HCT116 (cell line): ENCODE measurements around the gene NRBF2. TPM values are rescaled to one million over a fixed set of nuclear protein-coding genes. Genes with fewer than 3 reads are reported as not detected.

ENCODE experiments used
- ATAC-seq: fragments of 200-7000 bp; cut with Tn5 transposase; 2 replicates; pipeline ENCODE4 v1.9.1; 2020; ENCODE audit warnings: mild to moderate bottlenecking, moderate library complexity
- BruUV-seq: library from RNA; stranded (reverse); fragments of 400-500 nt; replicated peaks from 2 replicates; lab custom pipeline; 2021; lab: Mats Ljungman, UMichigan
- CTCF ChIA-PET: fragments of 300-600 bp; sonication (Branson Sonifier 250); formaldehyde crosslinking; loops from one replicate; lab custom pipeline; 2021; ENCODE audit warnings: antibody characterized with exemption; lab: Charles Lee
- POLR2A ChIA-PET: fragments of 300-600, 350-600 bp; sonication (Branson Sonifier 250); formaldehyde crosslinking; loops from one replicate; lab custom pipeline; 2021; ENCODE audit warnings: antibody characterized with exemption; lab: Charles Lee
- RAD21 ChIA-PET, 2 experiments: fragments of 300-600 bp; sonication (Branson Sonifier 250); formaldehyde crosslinking; loops; one replicate each; lab custom pipeline; 2023; ENCODE audit warnings: low total read pairs in 2 of 2; ENCODE audit not compliant: uncharacterized antibody in 2 of 2, unreplicated experiment in 2 of 2, low non-redundant PET in 1 of 2; lab: Charles Lee
- DNase-seq: peaks from one replicate; pipeline ENCODE4 v3.0.0-alpha.2; 2010; ENCODE audit warnings: low read depth, low spot score
- H2AFZ ChIP-seq: fragments of 200-600 bp; shearing (Covaris generic), sonication (generic); 2 replicates; pipeline ENCODE4 v1.6.1; 2017; ENCODE audit warnings: low read depth, mixed run types, mixed read lengths, antibody characterized with exemption, low read length; ENCODE audit not compliant: poor library complexity, severe bottlenecking
- H3K27ac ChIP-seq: 2 replicates; pipeline ENCODE4 v1.5.1; 2012; ENCODE audit warnings: low read depth, low read length
- H3K27me3 ChIP-seq: fragments of 200-600 bp; sonication (generic); 2 replicates; pipeline ENCODE4 v1.6.1; 2016; ENCODE audit warnings: mixed run types, low read length, mixed read lengths; ENCODE audit not compliant: insufficient read depth
- H3K36me3 ChIP-seq, 2 experiments: fragments of 200-500 bp in 1 of 2; fragments of 200-600 bp in 1 of 2; sonication (Bioruptor generic) in 1 of 2; sonication (generic) in 1 of 2; 2 replicates each; pipeline versions ENCODE4 v1.5.1 to v1.6.1; 2014 to 2016; ENCODE audit warnings: low read length in 2 of 2, inconsistent platforms in 1 of 2, mixed read lengths in 1 of 2, mixed run types in 1 of 2; ENCODE audit not compliant: insufficient read depth in 2 of 2, control insufficient read depth in 1 of 2
- H3K4me1 ChIP-seq, 2 experiments: fragments of 200-600 bp in 1 of 2; sonication (generic) in 1 of 2; 2 replicates each; pipeline versions ENCODE4 v1.5.1 to v1.6.1; 2012 to 2017; ENCODE audit warnings: low read length in 2 of 2, inconsistent platforms in 1 of 2, mild to moderate bottlenecking in 1 of 2, mixed read lengths in 1 of 2, mixed run types in 1 of 2, moderate library complexity in 1 of 2; ENCODE audit not compliant: insufficient read depth in 2 of 2, control insufficient read depth in 1 of 2
- H3K4me2 ChIP-seq: fragments of 200-600 bp; sonication (generic); 2 replicates; pipeline ENCODE4 v1.6.1; 2017; ENCODE audit warnings: mixed run types, low read length, mixed read lengths
- H3K4me3 ChIP-seq, 2 experiments: fragments of 200-600 bp in 1 of 2; sonication (generic) in 1 of 2; replicated peaks in 1 of 2; 2 replicates each; pipeline ENCODE4 v1.5.1; 2011 to 2016; ENCODE audit warnings: low read length in 2 of 2, control low read depth in 1 of 2, low read depth in 1 of 2, mild to moderate bottlenecking in 1 of 2, mixed read lengths in 1 of 2, mixed run types in 1 of 2
- H3K79me2 ChIP-seq: fragments of 200-600 bp; sonication (generic); 2 replicates; pipeline ENCODE4 v1.6.1; 2017; ENCODE audit warnings: mild to moderate bottlenecking, mixed run types, low read length, moderate library complexity, mixed read lengths; ENCODE audit not compliant: insufficient read depth
- H3K9ac ChIP-seq: fragments of 200-600 bp; sonication (generic); 2 replicates; pipeline ENCODE4 v1.6.1; 2016; ENCODE audit warnings: low read length, mixed read lengths
- H3K9me2 ChIP-seq: fragments of 200-600 bp; sonication (generic), shearing (Covaris generic); 2 replicates; pipeline ENCODE4 v1.6.1; 2017; ENCODE audit warnings: mixed run types, mild to moderate bottlenecking, moderate library complexity; ENCODE audit not compliant: insufficient read depth
- H3K9me3 ChIP-seq, 2 experiments: fragments of 200-500 bp in 1 of 2; fragments of 200-600 bp in 1 of 2; sonication (Bioruptor generic) in 1 of 2; sonication (generic) in 1 of 2; 2 replicates each; pipeline ENCODE4 v1.6.1; 2014 to 2017; ENCODE audit warnings: low read length in 2 of 2, mixed read lengths in 2 of 2, inconsistent platforms in 1 of 2, low read depth in 1 of 2, mild to moderate bottlenecking in 1 of 2, mixed run types in 1 of 2, moderate library complexity in 1 of 2; ENCODE audit not compliant: control insufficient read depth in 1 of 2, insufficient read depth in 1 of 2
- H4K20me1 ChIP-seq: fragments of 200-600 bp; sonication (generic), shearing (Covaris generic); 2 replicates; pipeline ENCODE4 v1.6.1; 2017; ENCODE audit warnings: mixed run types, mild to moderate bottlenecking, moderate library complexity; ENCODE audit not compliant: insufficient read depth
- ELF1 ChIP-seq: IDR thresholded peaks from 2 replicates; pipeline ENCODE4 v1.6.1; 2012; ENCODE audit warnings: low read depth, borderline replicate concordance
- EZH2 ChIP-seq: fragments of 200-600 bp; sonication (generic); IDR thresholded peaks from 2 replicates; pipeline ENCODE4 v1.6.1; 2017; ENCODE audit warnings: antibody characterized with exemption, mixed run types
- POLR2AphosphoS5 ChIP-seq: IDR thresholded peaks from 2 replicates; pipeline ENCODE4 v1.6.1; 2011; ENCODE audit warnings: mild to moderate bottlenecking, low read depth, low read length, moderate library complexity
- RAD21 ChIP-seq: IDR thresholded peaks from 2 replicates; pipeline ENCODE4 v1.6.1; 2012; ENCODE audit warnings: low read depth, mild to moderate bottlenecking
- SIN3A ChIP-seq: IDR thresholded peaks from 2 replicates; pipeline ENCODE4 v1.6.1; 2012; ENCODE audit warnings: low read depth
- SP1 ChIP-seq: IDR thresholded peaks from 2 replicates; pipeline ENCODE4 v1.6.1; 2012; ENCODE audit warnings: low read depth
- YY1 ChIP-seq: IDR thresholded peaks from 2 replicates; pipeline ENCODE4 v1.6.1; 2011; ENCODE audit warnings: low read length, low read depth, moderate library complexity, mild to moderate bottlenecking; ENCODE audit not compliant: insufficient replicate concordance; ENCODE audit errors: extremely low read depth
- intact Hi-C: fragments of 100-400 bp; cut with micrococcal nuclease; formaldehyde crosslinking; loops from 2 replicates; pipeline ENCODE4 v1.10.0; 2022
- total RNA-seq: library from RNA; stranded (reverse); gene quantifications from one replicate; pipeline ENCODE4 v1.2.1, GENCODE V29; 2021; ENCODE audit not compliant: unreplicated experiment
- TF ChIP-seq, protein P1 (sequence below): IDR thresholded peaks from 2 replicates; pipeline ENCODE4 v1.6.1; 2012
- TF ChIP-seq, protein P2 (sequence below), 3 experiments: fragments of 200-600 bp in 1 of 3; sonication (generic) in 1 of 3; IDR thresholded peaks in 2 of 3; conservative IDR thresholded peaks in 1 of 3; 2 replicates each; pipeline ENCODE4 v1.5.1; 2012 to 2017; ENCODE audit warnings: low read depth in 2 of 3, low read length in 2 of 3, antibody characterized with exemption in 1 of 3, borderline replicate concordance in 1 of 3, control low read depth in 1 of 3, mild to moderate bottlenecking in 1 of 3, mixed read lengths in 1 of 3, mixed run types in 1 of 3, moderate library complexity in 1 of 3; ENCODE audit not compliant: insufficient read depth in 1 of 3

Gene NRBF2
- total RNA-seq, 1 experiment from 2014 or later, result 20.2 TPM

- DNase-seq (peak; percentile 85), ATAC-seq (peak; percentile 90)
- RAD21 ChIA-PET, result interaction anchor here (0.6 to 2.1 kb wide), 7 partner anchors 19 to 610 kb away, joined by 3 to 8 read pairs (median 3); no protein-coding TSS in a partner anchor
- Histone ChIP-seq H4K20me1 (no peaks in the 10 kb centered on the region), H2AFZ (no peak overlapping the region), H3K9me2 (no peaks in the 10 kb centered on the region), H3K4me3 (no peak overlapping the region), H3K27me3 (no peaks in the 10 kb centered on the region), H3K79me2 (peaks cover 4% of the 10 kb centered on the region; the same call in 1 of the 2 replicates), H3K9me3 (no peaks in the 10 kb centered on the region), H3K9ac (no peak overlapping the region), H3K27ac (no peak overlapping the region), H3K4me1 (no peaks in the 10 kb centered on the region), H3K4me2 (no peak overlapping the region), H3K36me3 (peaks cover 3 to 12% of the 10 kb centered on the region in 2 experiments; a peak in 2 of 4 replicates)
- POLR2A ChIA-PET, result no interaction called here
- BruUV-seq, result no TSS peak
- CTCF ChIA-PET, result interaction anchor here (0.6 to 3.5 kb wide), 18 partner anchors 9 to 721 kb away, joined by 3 to 20 read pairs (median 6); no protein-coding TSS in a partner anchor
- intact Hi-C loops, result loop anchor here (1.0 to 2.0 kb wide), 6 partner anchors 153 to 721 kb away; no protein-coding TSS in a partner anchor
- TF ChIP-seq, protein P1, sequence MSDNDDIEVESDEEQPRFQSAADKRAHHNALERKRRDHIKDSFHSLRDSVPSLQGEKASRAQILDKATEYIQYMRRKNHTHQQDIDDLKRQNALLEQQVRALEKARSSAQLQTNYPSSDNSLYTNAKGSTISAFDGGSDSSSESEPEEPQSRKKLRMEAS, result no peak
- TF ChIP-seq SIN3A, result no peak
- peak; percentile 92 for TF ChIP-seq RAD21
- peak; percentile 18 for TF ChIP-seq YY1
- TF ChIP-seq, protein P2, sequence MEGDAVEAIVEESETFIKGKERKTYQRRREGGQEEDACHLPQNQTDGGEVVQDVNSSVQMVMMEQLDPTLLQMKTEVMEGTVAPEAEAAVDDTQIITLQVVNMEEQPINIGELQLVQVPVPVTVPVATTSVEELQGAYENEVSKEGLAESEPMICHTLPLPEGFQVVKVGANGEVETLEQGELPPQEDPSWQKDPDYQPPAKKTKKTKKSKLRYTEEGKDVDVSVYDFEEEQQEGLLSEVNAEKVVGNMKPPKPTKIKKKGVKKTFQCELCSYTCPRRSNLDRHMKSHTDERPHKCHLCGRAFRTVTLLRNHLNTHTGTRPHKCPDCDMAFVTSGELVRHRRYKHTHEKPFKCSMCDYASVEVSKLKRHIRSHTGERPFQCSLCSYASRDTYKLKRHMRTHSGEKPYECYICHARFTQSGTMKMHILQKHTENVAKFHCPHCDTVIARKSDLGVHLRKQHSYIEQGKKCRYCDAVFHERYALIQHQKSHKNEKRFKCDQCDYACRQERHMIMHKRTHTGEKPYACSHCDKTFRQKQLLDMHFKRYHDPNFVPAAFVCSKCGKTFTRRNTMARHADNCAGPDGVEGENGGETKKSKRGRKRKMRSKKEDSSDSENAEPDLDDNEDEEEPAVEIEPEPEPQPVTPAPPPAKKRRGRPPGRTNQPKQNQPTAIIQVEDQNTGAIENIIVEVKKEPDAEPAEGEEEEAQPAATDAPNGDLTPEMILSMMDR (IDR thresholded peaks at IDR 0.05 in 2 of 3, conservative IDR thresholded peaks at IDR 0.05 in 1 of 3; ENCODE audit: borderline replicate concordance in 1 of 3, insufficient read depth in 1 of 3, low read depth in 2 of 3, low read length in 2 of 3), result peak; percentile 71 to 84 (median 80)
- no peak for TF ChIP-seq POLR2AphosphoS5
- TF ChIP-seq SP1, result no peak
- no peak for TF ChIP-seq EZH2
- no peak for TF ChIP-seq ELF1
Measured at GRCh38 chr10:63157845-63158624, 24.9 kb downstream of the NRBF2 start.
